BJ (cell line): ENCODE measurements around the gene SORCS2. TPM values are rescaled to one million over a fixed set of nuclear protein-coding genes. Genes with fewer than 3 reads are reported as not detected.

Experiments
- CTCF ChIA-PET: fragments of 350-600 bp; formaldehyde crosslinking; extraction: SDS; loops from one replicate; lab custom pipeline; 2021; ENCODE audit warnings: antibody characterized with exemption, inconsistent platforms; lab: Yijun Ruan, JAX
- POLR2A ChIA-PET: fragments of 300-600 bp; sonication (Branson Sonifier 250); formaldehyde crosslinking; extraction: SDS; loops from one replicate; lab custom pipeline; 2021; ENCODE audit warnings: antibody characterized with exemption; lab: Charles Lee
- DNase-seq: peaks from one replicate; pipeline ENCODE4 v3.0.0-alpha.2; 2011; ENCODE audit warnings: low read depth
- H3K27me3 ChIP-seq: 2 replicates; pipeline ENCODE4 v1.6.0; 2011; ENCODE audit warnings: low read length; ENCODE audit not compliant: control insufficient read depth, insufficient read depth
- H3K36me3 ChIP-seq: 2 replicates; pipeline ENCODE4 v1.5.1; 2011; ENCODE audit warnings: low read length; ENCODE audit not compliant: control insufficient read depth, insufficient read depth
- H3K4me3 ChIP-seq: 2 replicates; pipeline ENCODE4 v1.5.1; 2011; ENCODE audit warnings: low read depth, mild to moderate bottlenecking, control low read depth, low read length
- CTCF ChIP-seq: IDR thresholded peaks from 2 replicates; pipeline ENCODE4 v1.5.1; 2011; ENCODE audit warnings: low read depth, mild to moderate bottlenecking, control low read depth, inconsistent platforms, low read length, moderate library complexity; ENCODE audit not compliant: insufficient read depth
- polyA plus RNA-seq: library from polyadenylated mRNA; depleted of rRNA; stranded (reverse); fragments of >200 nt; gene quantifications from 2 replicates; pipeline ENCODE4 v1.2.3, GENCODE V29; 2011

Gene SORCS2
- polyA plus RNA-seq, 1 experiment, result 0.63 TPM

- ChIA-PET POLR2A (no interaction called here), CTCF (no interaction called here)
- peaks cover 8% of the 10 kb centered on the region for H3K27me3 ChIP-seq
- DNase-seq, result no peak
- H3K4me3 ChIP-seq, result no peak overlapping the region
- TF ChIP-seq CTCF, result no peak
- H3K36me3 ChIP-seq, result no peaks in the 10 kb centered on the region
Measured at GRCh38 chr4:7247946-7248345, 55.6 kb downstream of the SORCS2 start.

- H3K36me3 ChIP-seq, result no peaks in the 10 kb centered on the region
- H3K4me3 ChIP-seq, result no peak overlapping the region
- ChIA-PET POLR2A (no interaction called here), CTCF (interaction anchor here (1.0 kb wide), 1 partner anchor 10 kb away, joined by 3 read pairs; no protein-coding TSS in a partner anchor)
- no peak for TF ChIP-seq CTCF
- no peak for DNase-seq
- peaks cover 9% of the 10 kb centered on the region for H3K27me3 ChIP-seq
Measured at GRCh38 chr4:7248857-7249256, 56.5 kb downstream of the SORCS2 start.

GRCh38 chr4:7251321-7251720 is 59.0 kb downstream of the SORCS2 start:
- CTCF ChIA-PET, result no interaction called here
- no peak overlapping the region for H3K4me3 ChIP-seq
- TF ChIP-seq CTCF, result no peak
- POLR2A ChIA-PET, result no interaction called here
- DNase-seq, result no peak
- H3K27me3 ChIP-seq, result peaks cover 12% of the 10 kb centered on the region
- no peaks in the 10 kb centered on the region for H3K36me3 ChIP-seq

GRCh38 chr4:7252051-7252450 is 59.7 kb downstream of the SORCS2 start:
- no peak for TF ChIP-seq CTCF
- ChIA-PET CTCF (interaction anchor here (1.1 kb wide), 1 partner anchor 45 kb away, joined by 3 read pairs; no protein-coding TSS in a partner anchor), POLR2A (no interaction called here)

GRCh38 chr4:7252510-7253340 is 60.4 kb downstream of the SORCS2 start:
- POLR2A ChIA-PET, result no interaction called here

More at GRCh38 chr4:7252051-7252450, 59.7 kb downstream of the SORCS2 start:
- peaks cover 16% of the 10 kb centered on the region for H3K27me3 ChIP-seq
- no peak overlapping the region for H3K4me3 ChIP-seq
- DNase-seq, result no peak
- no peaks in the 10 kb centered on the region for H3K36me3 ChIP-seq

More at GRCh38 chr4:7252510-7253340, 60.4 kb downstream of the SORCS2 start:
- no peak overlapping the region for H3K4me3 ChIP-seq
- TF ChIP-seq CTCF, result no peak
- H3K36me3 ChIP-seq, result no peaks in the 10 kb centered on the region
- peaks cover 16% of the 10 kb centered on the region for H3K27me3 ChIP-seq
- CTCF ChIA-PET, result interaction anchor here (1.1 to 1.3 kb wide), 4 partner anchors 14 to 97 kb away, joined by 3 to 4 read pairs (median 3); no protein-coding TSS in a partner anchor
- no peak for DNase-seq
